ENCODE measurements around the gene AOC2.
"Not testable (repeated sequence)": the region's sequence is repeated elsewhere in the genome, so short reads cannot be mapped to it uniquely, and the experiment has no call there.

The AOC2 gene

GRCh38 chr17:42853968-42854790, 9.8 kb downstream of the AOC2 start:
- DNase-seq, result no peak

- DNase-seq, result no peak
These were observed 10.7 kb downstream of the AOC2 start for GRCh38 chr17:42855048-42855596.

- not testable (repeated sequence) for DNase-seq
These were observed 11.7 kb downstream of the AOC2 start for GRCh38 chr17:42856093-42856492.

GRCh38 chr17:42856516-42856915, 12.1 kb downstream of the AOC2 start:
- not testable (repeated sequence) for DNase-seq

DNA sequence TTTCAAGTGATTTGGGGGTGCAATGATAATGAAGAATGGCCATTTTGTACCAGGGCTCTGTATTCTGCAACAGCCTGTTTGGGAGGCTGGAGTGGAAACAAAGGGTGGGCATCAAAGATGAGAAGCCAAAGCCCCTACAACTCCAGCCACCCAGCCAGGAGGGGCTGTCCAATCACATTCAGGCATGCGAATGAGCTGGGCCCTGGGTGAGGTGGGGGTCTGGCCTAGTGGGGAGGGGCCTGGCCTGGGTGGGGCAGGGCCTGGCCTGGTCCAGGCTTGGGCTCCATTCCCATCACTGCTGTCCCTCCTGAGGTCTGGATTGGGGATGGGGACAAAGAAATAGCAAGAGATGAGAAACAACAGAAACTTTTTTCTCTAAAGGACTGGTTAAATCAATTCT, 13.0 kb downstream of the AOC2 start:
- DNase-seq, result no peak

DNA sequence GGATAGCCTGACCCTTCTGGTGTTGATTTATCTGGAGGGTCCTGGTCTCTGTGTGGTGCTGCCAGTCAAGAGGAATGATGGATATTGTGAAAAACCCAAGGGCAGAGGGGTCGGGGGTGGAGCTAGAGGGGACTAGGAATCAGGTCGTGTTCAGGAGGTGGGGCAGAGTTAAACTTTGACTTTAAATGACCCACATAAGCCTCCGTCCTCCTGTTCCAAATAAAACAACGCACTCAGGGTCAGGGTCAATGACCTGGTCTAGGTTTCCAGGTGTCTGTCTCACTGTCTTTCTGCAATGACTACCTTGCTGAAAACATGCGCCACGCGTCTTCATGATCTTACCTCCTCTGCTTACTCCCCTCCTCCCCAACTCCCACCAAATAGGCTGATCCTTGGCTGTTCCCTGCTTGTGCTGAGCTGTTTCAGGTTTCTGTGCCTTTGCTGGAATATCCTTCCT, 21.3 kb downstream of the AOC2 start:
- DNase-seq, result no peak

GRCh38 chr17:42866216-42866615, 21.8 kb downstream of the AOC2 start:
- DNase-seq, result no peak

DNA sequence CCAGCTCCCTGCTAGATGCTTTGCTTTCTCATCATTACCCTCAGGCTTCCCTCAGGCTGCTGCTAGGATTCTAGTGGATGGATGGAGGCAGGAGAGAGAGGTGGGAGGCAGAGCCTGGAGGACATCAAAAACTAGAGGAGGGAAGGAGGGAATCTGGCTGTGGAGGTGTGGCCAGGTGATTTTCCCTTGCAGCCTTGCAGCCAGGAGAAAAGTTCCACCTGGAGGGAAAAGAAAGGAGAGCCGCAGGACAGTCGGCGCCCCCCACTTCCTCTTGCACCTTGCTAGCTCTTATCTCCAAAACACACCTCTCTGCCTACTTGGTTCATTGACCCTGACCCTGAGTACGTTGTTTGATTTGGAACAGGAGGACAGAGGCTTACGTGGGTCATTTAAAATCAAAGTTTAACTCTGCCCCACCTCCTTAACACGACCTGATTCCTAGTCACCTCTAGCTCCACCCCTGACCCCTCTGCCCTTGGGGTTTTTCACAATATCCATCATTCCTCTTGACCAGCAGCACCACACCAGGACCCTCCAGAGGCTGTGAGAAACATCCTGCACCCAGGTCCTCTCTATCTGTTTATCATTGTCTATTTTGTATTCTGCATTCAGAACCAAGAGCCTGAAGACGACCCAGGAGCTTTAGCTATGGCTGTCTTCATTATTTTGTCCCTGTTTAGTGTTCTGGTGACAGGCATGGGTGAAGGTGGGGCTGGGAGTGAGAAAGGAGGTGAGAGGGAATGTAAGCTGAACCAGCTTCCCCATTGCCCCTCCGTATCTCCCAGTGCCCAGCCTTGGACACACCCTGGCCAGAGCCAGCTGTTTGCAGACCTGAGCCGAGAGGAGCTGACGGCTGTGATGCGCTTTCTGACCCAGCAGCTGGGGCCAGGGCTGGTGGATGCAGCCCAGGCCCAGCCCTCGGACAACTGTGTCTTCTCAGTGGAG, 22.5 kb downstream of the AOC2 start:
- no peak for DNase-seq

GRCh38 chr17:42867694-42868261, 23.4 kb downstream of the AOC2 start:
- DNase-seq, result not testable (repeated sequence)

DNA sequence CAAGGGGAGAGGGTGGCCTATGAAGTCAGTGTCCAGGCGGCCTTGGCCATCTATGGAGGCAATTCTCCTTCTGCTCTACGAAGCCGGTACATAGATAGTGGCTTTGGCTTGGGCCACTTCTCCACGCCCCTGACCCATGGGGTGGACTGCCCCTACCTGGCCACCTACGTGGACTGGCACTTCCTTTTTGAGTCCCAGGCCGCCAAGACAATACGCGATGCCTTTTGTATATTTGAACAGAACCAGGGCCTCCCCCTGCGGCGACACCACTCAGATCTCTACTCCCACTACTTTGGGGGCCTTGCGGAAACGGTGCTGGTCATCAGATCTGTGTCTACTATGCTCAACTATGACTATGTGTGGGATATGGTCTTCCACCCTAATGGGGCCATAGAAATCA, 24.0 kb downstream of the AOC2 start:
- DNase-seq, result no peak

GRCh38 chr17:42871647-42872046, 27.3 kb downstream of the AOC2 start:
- DNase-seq, result no peak

DNA sequence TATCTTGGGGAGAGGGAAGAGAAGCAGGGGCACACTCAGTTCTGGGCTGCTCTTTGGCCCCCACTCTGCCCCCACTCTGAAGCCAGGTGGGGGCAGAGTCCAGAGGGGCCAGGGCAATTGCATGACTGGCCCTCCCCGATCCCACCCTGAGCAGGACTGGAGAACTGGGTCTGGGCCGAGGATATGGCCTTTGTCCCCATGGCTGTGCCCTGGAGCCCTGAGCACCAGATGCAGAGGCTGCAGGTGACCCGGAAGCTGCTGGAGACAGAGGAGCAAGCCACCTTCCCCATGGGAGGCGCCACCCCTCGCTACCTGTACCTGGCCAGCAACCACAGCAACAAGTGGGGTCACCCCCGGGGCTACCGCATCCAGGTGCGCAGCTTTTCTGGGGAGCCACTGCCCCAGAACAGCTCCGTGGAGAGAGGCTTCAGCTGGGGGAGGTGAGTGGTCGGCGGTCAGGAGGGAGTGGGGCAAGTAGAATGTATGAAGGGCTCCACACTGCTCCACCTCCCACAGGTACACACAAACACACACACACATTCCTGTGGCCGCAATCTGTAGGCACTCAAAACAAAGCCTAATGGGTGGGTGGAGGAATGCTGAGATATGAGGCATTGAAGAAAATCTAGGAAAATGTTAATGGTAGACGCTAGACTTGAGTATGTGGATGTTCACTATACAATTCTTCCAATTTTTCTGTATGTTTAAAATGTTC, 28.0 kb downstream of the AOC2 start:
- DNase-seq, result no peak

GRCh38 chr17:42873315-42873714, 28.9 kb downstream of the AOC2 start:
- DNase-seq, result no peak

DNA sequence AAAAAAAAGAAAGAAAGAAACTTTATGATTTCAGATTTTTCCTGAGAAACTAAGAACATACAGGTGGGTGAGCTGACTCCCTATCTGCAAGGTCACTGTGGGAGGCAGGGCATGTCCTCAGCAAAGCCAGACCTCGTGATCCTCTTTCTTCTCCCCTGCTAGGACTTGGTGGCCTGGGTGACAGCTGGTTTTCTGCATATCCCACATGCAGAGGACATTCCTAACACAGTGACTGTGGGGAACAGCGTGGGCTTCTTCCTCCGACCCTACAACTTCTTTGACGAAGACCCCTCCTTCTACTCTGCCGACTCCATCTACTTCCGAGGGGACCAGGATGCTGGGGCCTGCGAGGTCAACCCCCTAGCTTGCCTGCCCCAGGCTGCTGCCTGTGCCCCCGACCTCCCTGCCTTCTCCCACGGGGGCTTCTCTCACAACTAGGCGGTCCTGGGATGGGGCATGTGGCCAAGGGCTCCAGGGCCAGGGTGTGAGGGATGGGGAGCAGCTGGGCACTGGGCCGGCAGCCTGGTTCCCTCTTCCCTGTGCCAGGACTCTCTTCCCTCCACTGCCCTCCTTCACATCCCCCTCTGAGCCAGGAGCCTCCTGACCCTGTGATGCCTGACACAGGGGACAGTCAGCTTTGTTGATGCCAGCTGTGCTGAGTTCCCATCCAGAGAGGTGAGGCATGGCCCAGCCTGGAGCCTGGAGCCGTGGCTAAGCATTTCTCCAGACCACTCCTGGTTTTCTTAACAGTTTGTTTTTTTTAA, 29.7 kb downstream of the AOC2 start:
- DNase-seq, result not testable (repeated sequence)

DNA sequence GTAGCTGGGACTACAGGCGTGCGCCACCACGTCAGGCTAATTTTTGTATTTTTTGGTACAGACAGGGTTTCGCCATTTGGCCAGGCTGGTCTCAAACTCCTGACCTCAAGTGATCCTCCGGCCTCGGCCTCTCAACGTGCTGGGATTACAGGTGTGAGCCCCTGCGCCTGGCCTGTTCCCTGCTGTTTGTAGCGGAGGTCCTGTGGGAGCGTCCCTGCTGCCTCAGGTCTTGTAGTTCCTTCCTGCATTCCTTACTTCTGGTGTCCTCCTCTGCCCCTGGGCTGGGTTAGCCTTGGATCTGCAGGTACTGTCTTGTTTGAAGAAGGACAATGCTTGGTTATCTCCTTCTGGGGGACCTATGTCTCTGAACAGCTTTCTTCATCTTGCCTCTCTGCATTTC, 32.7 kb downstream of the AOC2 start:
- DNase-seq, result no peak

DNA sequence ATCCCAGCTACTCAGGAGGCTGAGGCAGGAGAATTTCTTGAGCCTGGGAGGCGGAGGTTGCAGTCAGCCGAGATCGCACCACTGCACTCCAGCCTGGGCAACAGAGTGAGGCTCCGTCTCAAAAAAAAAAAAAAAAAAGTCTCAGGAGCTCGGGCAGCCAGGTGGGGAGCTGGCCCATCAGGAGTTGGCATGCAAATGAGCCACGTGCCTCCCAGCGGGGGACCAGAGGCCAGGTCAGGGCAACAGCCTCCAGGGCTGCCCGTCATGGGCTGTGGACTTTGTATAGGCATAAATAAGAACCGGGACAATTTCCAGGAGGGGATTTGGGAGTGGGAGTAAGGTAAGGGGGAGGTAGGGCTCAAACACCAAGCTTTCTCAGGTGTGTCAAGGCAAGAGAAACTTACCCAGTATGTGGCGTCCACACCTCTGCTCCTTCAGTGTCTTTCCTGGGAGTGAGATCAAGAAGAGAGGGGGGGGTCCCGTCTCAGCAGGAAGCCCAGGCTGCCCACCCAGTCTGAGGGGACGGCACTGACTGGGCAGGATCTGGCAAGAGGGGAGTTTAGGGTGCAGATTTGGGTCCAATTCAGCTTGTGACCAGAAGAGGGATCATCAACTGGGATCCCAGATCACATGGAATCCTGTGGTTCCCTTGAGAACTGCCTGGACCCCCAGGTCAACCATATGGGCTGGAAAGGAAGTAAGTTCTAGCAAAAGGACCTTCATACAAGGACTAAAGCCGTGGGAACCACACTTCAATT, 33.9 kb downstream of the AOC2 start:
- no peak for DNase-seq

DNA sequence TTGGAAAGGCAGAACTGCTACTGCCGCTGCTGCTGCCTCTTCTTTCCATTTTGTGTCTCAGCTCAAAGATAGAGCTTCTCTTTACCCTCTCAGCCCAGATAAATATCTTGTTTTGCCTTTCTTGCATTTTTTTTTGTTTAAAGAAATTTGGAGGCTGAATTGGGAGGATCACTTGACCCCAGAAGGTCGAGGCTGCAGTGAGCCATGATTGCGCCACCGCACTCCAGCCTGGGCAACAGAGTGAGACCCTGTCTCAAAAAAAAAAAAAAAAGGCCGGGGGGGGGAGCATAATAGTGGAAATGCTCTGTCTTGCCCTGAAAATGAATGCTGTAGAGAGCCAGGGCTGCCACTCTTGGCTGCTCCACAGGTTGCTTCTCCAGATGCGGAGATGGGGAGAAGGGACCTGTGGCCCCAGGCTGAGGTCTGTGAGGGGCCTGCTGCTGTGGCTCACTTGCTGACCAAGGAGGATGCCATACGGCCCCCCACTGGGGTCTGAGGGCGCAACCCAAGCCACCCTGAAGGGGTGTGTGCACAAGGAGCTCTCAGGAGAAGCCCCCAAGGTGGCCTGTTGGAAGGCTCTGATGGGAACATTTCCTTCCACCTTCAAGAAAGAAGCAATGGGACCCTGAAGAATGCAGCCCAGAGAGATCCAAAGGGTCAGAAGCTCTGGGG, 34.7 kb downstream of the AOC2 start:
- DNase-seq, result no peak

GRCh38 chr17:42879596-42879985, 35.2 kb downstream of the AOC2 start:
- no peak for DNase-seq

- DNase-seq, result no peak
These were observed 36.5 kb downstream of the AOC2 start for GRCh38 chr17:42880776-42881310.

DNA sequence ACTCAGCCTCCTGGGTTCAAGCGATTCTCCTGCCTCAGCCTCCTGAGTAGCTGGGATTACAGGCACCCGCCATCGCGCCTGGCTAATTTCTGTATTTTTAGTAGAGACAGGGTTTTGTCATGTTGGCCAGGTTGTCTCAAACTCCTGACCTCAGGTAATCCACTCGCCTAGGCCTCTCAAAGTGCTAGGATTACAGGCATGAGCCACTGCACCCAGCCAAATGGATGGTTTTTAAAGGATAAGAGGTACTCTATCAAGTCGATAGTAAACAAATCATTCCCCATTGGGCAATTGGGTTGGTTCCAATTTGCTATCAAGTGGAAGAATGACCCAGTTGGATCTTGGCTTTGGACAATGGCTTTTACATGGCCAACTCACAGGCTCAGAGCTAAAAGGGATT, 37.3 kb downstream of the AOC2 start:
- DNase-seq, result not testable (repeated sequence)
